ENCODE results near the gene ZFC3H1.

Gene ZFC3H1

DNA sequence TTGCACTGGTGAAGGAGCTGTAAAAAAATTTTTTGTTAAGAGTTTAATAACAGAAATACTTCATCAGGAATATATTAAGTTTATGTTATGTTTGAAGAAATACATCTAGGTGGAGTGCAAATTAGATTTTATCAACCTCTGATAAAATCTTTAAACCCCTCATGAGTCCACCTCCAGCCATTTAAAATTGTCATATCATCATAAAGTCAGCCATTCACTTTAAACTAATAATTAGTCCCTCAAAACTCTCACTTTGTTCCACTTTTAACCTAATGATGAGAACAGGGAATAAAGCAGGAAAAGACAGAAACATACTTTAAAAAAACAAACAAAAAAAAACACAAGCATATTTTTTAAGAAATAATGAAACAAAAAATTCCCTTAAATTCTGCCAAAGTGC is 25.1 kb downstream of the ZFC3H1 start:
- ATAC-seq, result no peak
- no peak for TF ChIP-seq ZNF8 (CRISPR knock-in tag; IDR thresholded peaks at IDR 0.05)
- TF ChIP-seq, protein P1, sequence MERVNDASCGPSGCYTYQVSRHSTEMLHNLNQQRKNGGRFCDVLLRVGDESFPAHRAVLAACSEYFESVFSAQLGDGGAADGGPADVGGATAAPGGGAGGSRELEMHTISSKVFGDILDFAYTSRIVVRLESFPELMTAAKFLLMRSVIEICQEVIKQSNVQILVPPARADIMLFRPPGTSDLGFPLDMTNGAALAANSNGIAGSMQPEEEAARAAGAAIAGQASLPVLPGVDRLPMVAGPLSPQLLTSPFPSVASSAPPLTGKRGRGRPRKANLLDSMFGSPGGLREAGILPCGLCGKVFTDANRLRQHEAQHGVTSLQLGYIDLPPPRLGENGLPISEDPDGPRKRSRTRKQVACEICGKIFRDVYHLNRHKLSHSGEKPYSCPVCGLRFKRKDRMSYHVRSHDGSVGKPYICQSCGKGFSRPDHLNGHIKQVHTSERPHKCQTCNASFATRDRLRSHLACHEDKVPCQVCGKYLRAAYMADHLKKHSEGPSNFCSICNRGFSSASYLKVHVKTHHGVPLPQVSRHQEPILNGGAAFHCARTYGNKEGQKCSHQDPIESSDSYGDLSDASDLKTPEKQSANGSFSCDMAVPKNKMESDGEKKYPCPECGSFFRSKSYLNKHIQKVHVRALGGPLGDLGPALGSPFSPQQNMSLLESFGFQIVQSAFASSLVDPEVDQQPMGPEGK (CRISPR knock-in tag; IDR thresholded peaks at IDR 0.05; ENCODE audit: borderline replicate concordance), result no peak
- no peak for TF ChIP-seq CSDC2 (CRISPR knock-in tag; IDR thresholded peaks at IDR 0.05)
- TF ChIP-seq ZFP3 (CRISPR knock-in tag; IDR thresholded peaks at IDR 0.05), result no peak
- no peak for TF ChIP-seq ZNF70 (CRISPR knock-in tag; IDR thresholded peaks at IDR 0.05)
- TF ChIP-seq ISL1 (CRISPR knock-in tag; IDR thresholded peaks at IDR 0.05), result no peak
- TF ChIP-seq TCF4 (CRISPR knock-in tag; IDR thresholded peaks at IDR 0.05; ENCODE audit: borderline replicate concordance), result no peak
- TF ChIP-seq ZC3H10 (CRISPR knock-in tag; IDR thresholded peaks at IDR 0.05), result no peak
- TF ChIP-seq, protein P2, sequence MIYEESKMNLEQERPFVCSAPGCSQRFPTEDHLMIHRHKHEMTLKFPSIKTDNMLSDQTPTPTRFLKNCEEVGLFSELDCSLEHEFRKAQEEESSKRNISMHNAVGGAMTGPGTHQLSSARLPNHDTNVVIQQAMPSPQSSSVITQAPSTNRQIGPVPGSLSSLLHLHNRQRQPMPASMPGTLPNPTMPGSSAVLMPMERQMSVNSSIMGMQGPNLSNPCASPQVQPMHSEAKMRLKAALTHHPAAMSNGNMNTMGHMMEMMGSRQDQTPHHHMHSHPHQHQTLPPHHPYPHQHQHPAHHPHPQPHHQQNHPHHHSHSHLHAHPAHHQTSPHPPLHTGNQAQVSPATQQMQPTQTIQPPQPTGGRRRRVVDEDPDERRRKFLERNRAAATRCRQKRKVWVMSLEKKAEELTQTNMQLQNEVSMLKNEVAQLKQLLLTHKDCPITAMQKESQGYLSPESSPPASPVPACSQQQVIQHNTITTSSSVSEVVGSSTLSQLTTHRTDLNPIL (CRISPR knock-in tag; IDR thresholded peaks at IDR 0.05; ENCODE audit: low read depth), result no peak
- no peak for TF ChIP-seq SNAI2 (CRISPR knock-in tag; IDR thresholded peaks at IDR 0.05)
- TF ChIP-seq PPARA (CRISPR knock-in tag; IDR thresholded peaks at IDR 0.05; ENCODE audit: borderline replicate concordance), result no peak
- TF ChIP-seq, protein P3, sequence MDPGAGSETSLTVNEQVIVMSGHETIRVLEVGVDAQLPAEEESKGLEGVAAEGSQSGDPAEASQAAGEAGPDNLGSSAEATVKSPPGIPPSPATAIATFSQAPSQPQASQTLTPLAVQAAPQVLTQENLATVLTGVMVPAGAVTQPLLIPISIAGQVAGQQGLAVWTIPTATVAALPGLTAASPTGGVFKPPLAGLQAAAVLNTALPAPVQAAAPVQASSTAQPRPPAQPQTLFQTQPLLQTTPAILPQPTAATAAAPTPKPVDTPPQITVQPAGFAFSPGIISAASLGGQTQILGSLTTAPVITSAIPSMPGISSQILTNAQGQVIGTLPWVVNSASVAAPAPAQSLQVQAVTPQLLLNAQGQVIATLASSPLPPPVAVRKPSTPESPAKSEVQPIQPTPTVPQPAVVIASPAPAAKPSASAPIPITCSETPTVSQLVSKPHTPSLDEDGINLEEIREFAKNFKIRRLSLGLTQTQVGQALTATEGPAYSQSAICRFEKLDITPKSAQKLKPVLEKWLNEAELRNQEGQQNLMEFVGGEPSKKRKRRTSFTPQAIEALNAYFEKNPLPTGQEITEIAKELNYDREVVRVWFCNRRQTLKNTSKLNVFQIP (CRISPR knock-in tag; IDR thresholded peaks at IDR 0.05; ENCODE audit: borderline replicate concordance, low read depth), result no peak
- TF ChIP-seq, protein P4, sequence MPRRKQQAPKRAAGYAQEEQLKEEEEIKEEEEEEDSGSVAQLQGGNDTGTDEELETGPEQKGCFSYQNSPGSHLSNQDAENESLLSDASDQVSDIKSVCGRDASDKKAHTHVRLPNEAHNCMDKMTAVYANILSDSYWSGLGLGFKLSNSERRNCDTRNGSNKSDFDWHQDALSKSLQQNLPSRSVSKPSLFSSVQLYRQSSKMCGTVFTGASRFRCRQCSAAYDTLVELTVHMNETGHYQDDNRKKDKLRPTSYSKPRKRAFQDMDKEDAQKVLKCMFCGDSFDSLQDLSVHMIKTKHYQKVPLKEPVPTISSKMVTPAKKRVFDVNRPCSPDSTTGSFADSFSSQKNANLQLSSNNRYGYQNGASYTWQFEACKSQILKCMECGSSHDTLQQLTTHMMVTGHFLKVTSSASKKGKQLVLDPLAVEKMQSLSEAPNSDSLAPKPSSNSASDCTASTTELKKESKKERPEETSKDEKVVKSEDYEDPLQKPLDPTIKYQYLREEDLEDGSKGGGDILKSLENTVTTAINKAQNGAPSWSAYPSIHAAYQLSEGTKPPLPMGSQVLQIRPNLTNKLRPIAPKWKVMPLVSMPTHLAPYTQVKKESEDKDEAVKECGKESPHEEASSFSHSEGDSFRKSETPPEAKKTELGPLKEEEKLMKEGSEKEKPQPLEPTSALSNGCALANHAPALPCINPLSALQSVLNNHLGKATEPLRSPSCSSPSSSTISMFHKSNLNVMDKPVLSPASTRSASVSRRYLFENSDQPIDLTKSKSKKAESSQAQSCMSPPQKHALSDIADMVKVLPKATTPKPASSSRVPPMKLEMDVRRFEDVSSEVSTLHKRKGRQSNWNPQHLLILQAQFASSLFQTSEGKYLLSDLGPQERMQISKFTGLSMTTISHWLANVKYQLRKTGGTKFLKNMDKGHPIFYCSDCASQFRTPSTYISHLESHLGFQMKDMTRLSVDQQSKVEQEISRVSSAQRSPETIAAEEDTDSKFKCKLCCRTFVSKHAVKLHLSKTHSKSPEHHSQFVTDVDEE (CRISPR knock-in tag; IDR thresholded peaks at IDR 0.05), result no peak

DNA sequence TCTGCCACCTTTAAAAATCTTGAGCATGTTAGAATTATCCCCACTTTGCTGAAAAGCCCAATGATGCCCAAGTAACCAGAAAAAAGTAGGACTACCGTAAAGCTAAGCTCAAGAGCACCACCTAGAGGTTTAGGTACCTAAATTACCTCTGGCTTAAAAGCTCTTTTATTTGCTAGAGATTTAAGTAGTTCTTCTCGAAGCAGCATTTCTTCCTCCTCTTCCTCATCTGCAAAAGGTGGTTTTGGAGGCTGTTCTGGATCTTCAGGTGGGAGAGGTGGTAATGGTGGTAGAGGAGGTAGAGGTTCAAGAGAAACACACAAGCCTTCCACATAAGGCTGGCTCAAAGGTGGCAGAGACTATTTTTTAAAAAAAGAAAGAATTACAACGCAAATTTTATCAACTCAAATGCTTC is 26.9 kb downstream of the ZFC3H1 start:
- TF ChIP-seq, protein P4 (CRISPR knock-in tag; IDR thresholded peaks at IDR 0.05), result no peak
- TF ChIP-seq ZNF565 (CRISPR knock-in tag; conservative IDR thresholded peaks at IDR 0.05; ENCODE audit: low read depth) (no peak), ARNTL (CRISPR knock-in tag; IDR thresholded peaks at IDR 0.05; ENCODE audit: borderline replicate concordance, low read depth) (no peak), TOX (CRISPR knock-in tag; IDR thresholded peaks at IDR 0.05; ENCODE audit: borderline replicate concordance) (no peak), GLIS3 (CRISPR knock-in tag; IDR thresholded peaks at IDR 0.05) (no peak), SNAI2 (CRISPR knock-in tag; IDR thresholded peaks at IDR 0.05) (no peak), ZNF8 (CRISPR knock-in tag; IDR thresholded peaks at IDR 0.05) (no peak), ZC3H10 (CRISPR knock-in tag; IDR thresholded peaks at IDR 0.05) (no peak), OSR1 (CRISPR knock-in tag; IDR thresholded peaks at IDR 0.05) (no peak), ZNF70 (CRISPR knock-in tag; IDR thresholded peaks at IDR 0.05) (no peak), CSDC2 (CRISPR knock-in tag; IDR thresholded peaks at IDR 0.05) (no peak), ZFP30 (CRISPR knock-in tag; IDR thresholded peaks at IDR 0.05) (no peak), ISL1 (CRISPR knock-in tag; IDR thresholded peaks at IDR 0.05) (no peak), PPARA (CRISPR knock-in tag; IDR thresholded peaks at IDR 0.05; ENCODE audit: borderline replicate concordance) (no peak), BACH2 (CRISPR knock-in tag; IDR thresholded peaks at IDR 0.05; ENCODE audit: borderline replicate concordance) (no peak)
- TF ChIP-seq, protein P1 (CRISPR knock-in tag; IDR thresholded peaks at IDR 0.05; ENCODE audit: borderline replicate concordance), result no peak
- TF ChIP-seq, protein P3 (CRISPR knock-in tag; IDR thresholded peaks at IDR 0.05; ENCODE audit: borderline replicate concordance, low read depth), result no peak
- peak; percentile 81 for ATAC-seq

All from SK-N-SH treated with all-trans-retinoic acid at 6 μM for 48 hours (cell line).